NCI-H2227 (cell line): ENCODE measurements around the gene ARHGEF12.

Experiments
- DNase-seq: peaks from one replicate; lab custom pipeline; 2025; ENCODE audit not compliant: unreplicated experiment; lab: John Stamatoyannopoulos, UW

ARHGEF12 gene

DNA sequence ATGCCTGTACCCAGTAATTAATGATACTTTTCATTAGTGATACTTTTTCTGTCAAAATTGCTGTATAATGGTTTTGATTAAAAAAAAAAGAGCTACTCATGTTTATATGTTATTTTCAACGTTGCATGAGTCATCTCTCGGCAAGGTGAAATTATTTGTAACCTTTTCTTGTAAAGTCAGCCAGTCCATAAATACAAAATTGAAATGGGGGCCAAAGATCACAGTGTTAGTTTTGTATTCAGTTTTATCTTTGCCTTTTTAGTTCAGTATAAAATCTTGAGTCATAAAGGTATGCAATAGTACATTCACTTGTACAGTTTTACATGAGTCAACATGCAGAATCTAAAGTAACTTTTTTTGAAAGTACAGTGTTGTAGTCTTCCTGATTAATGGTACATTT, 4.3 kb downstream of the ARHGEF12 start:
- no peak for DNase-seq

- no peak for DNase-seq
Measured at GRCh38 chr11:120342226-120342625, 6.0 kb downstream of the ARHGEF12 start.

DNA sequence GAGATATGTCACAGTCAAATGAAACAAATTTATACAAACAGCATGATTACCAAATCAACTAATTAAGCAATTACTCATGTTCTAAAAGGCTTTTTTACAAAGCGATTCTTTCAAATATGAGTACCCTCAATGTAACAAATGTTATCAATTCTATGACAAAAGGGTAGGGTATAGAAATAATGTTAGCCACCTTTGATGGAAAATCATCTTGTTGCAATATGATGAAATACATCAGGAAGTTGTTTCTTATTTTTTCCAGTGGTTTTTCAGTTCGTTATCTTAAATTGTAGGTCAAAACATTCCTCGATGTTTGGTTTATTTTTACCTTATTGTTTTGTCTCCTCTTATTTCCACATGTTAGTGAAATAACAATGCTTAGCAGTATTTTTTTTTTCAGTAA, 6.5 kb downstream of the ARHGEF12 start:
- DNase-seq = no peak

DNA sequence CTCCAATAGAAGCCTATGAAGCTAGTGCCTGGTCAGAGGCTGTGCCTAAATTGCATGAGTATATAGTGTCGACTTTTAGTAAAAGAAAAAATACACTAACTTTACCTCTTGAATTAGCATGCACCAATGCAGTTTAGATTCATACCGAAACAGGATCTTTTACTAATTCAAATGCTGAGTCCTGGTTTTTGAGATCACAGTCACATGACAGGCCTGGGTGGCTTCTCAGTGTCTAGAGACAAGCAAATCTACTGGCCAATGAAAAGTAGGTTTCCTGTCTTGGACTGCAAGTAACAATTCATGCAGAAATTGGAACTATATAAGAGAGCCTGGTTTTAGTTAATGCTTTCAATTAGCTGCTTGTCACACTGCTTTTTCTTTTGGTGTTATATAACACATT, 7.2 kb downstream of the ARHGEF12 start:
- no peak for DNase-seq

GRCh38 chr11:120344302-120345004, 8.2 kb downstream of the ARHGEF12 start:
- no peak for DNase-seq

GRCh38 chr11:120346233-120346632, 10.0 kb downstream of the ARHGEF12 start:
- no peak for DNase-seq

DNA sequence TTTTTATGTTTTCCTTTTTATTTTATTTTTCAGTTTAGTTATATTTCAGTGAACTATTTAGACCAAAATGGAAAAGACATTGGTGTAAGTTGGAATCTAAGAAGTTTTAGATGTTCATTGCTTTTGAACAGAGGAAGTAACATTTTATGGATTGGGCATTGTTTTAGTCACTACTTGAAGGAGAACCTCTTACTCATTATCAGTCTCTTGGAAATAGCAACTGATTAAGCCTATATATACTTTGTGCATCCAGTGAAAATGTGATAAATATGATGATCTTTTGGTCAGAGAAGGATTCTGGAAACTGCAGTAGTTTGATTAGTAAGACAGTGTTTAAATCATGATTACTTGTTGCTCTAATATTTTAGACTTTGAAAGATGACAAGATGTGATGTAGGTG, 14.4 kb downstream of the ARHGEF12 start:
- no peak for DNase-seq

DNA sequence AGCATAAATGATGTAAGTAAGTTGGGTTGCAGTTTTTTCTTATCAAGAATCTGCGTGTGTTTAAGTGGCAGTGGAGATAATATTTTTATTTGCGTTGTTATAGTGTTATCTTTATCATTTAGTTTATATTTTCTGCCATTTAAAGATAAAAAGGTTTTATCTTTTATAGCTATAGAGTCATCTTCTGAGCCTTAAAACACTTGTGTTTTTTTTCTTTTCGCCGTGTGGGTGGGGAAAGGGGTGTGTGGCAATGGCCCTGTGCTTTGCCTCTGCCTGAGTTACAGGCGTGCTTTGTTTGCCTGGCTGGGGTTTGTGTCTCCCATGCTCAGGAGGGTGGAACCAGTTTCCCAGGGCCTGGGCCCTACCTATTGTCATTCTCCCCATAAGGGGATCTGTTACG, 16.2 kb downstream of the ARHGEF12 start:
- no peak for DNase-seq

DNA sequence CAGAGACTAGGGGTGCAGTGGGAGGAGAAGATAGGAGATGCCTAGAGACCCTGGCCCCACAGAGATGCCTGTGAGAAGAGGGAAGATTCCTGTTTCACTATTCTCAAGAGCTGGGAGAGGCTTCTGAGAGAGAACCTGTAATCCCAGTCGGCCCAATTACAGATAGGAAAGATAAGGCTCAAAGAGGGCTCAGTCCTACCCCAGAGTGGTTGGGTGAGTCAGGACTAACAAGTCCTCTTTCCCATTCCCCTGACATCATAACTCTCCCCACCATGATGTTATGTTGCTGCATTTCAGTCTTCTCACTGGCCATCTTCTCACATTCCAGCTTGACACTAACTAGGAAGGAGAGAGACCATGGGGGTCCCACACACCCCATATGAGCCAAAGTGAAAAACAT, 17.9 kb downstream of the ARHGEF12 start:
- DNase-seq = no peak

- DNase-seq = no peak
Measured at GRCh38 chr11:120354779-120355178, 18.6 kb downstream of the ARHGEF12 start.

DNA sequence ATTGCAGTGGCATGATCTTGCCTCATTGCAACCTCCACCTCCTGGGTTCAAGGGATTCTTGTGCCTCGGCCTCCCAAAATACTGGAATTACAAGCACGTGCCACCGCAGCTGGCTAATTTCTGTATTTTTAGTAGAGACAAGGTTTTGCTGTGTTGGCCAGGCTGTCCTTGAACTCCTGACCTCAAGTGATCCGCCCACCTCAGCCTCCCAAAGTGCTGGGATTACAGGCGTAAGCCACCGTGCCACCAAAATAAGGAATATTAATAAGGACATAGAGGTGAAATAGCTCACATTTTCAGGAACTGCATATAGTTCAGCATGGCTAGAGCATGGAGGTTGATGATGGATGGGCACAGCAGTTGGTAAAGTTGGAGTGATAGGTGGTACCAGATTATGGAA, 21.4 kb downstream of the ARHGEF12 start:
- no peak for DNase-seq

- DNase-seq = no peak
Measured at GRCh38 chr11:120358729-120359128, 22.5 kb downstream of the ARHGEF12 start.

DNA sequence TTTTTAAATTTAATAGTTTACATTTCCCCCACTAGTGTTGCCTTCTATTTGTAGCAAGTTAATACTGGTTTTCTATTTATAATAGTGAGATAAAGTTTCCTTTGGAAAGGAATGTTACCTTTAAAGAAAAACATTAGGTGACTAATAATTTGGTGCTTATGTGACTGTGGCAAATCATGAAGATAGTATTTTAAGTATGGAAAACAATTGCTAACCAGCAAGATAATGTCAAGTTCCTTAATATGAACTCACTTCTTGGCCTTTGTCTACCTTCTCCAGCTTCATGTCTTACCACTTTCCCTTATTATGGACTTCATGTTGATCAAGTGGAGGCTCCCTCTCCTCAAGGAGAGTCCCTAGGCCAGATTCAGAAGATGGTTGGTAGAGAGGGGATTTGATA, 27.2 kb downstream of the ARHGEF12 start:
- no peak for DNase-seq

GRCh38 chr11:120365512-120365911, 29.3 kb downstream of the ARHGEF12 start:
- no peak for DNase-seq

GRCh38 chr11:120372296-120372695, 36.1 kb downstream of the ARHGEF12 start:
- DNase-seq = no peak

GRCh38 chr11:120375076-120375475, 38.9 kb downstream of the ARHGEF12 start:
- DNase-seq = no peak

GRCh38 chr11:120376547-120377182, 40.5 kb downstream of the ARHGEF12 start:
- no peak for DNase-seq

DNA sequence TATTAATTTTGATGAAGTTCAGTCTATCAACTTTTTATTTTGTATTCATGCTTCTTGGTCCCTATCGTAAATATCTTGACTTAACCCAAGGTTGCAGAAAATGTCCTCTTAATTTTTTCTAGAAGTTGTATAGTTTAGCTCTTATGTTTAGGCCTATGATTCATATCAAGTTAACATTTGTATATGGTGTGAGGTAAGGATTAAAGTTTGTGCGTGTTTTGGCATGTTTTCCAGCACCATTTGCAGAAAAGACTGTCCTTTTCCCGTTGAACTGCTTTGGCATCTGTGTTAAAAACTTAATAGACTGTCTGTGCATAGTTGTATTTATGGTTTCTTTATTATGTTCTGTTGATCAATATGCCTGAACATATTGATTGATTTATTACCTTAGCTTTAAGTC, 42.3 kb downstream of the ARHGEF12 start:
- no peak for DNase-seq

GRCh38 chr11:120381401-120381800, 45.2 kb downstream of the ARHGEF12 start:
- no peak for DNase-seq

DNA sequence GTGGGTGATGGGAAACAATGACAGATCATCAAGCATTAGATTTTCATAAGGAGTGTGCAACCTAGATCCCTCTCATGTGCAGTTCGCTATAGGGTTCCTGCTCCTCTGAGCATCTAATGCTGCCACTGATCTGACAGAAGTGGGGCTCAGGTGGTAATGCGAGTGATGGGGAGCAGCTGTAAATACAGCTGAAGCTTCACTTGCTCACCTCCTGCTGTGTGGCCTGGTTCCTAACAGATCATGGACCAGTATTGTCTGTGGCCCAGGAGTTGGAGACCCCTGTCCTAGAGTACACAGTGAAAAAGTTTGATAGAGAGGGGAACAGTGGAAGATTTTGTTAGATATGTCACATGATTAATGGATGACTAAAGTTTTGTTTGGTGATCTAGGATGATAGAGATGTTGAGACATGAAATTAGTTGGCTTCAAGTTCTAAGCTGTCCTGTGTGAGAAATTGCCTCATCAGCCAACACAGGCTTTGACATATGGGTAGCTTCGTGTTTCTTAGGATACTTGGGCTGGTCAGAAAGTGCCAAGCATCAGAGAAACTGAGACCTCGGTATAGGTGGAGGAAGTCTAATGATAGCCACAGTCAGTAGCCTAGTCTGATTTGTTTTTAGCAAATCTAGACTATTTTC, 47.4 kb downstream of the ARHGEF12 start:
- no peak for DNase-seq

GRCh38 chr11:120384476-120384875, 48.3 kb downstream of the ARHGEF12 start:
- no peak for DNase-seq

DNA sequence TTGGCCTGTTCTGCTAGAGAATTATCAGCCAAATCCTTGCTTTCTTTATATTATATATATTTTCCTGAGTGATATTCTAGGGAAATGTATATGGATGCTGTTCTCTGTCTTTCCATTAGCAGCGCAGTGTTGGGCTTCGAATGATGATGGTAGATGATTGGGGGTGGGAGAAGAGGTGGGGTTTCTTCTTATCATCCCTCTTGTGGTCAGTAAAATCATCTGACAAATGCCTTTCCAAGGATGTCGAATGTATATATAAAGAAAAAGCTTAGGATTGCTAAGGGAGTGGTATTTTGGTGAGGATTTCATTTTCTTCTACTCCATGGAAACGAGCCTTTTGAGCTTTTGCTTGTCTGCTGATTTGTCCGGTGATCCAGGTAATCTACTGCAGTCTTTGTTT, 48.9 kb downstream of the ARHGEF12 start:
- peak; percentile 57 for DNase-seq
